IPS-18a (cell line): ENCODE data around the gene CD180.

ENCODE experiments used
- H3K27ac ChIP-seq: one replicate; pipeline ENCODE4 v1.5.1; 2013; ENCODE audit warnings: low read length
- H3K27me3 ChIP-seq: one replicate; pipeline ENCODE4 v1.6.1; 2013; ENCODE audit warnings: mild to moderate bottlenecking, low read length; ENCODE audit not compliant: control insufficient read depth, insufficient read depth
- H3K36me3 ChIP-seq: one replicate; pipeline ENCODE4 v1.6.1; 2013; ENCODE audit warnings: low read depth, low read length; ENCODE audit not compliant: control insufficient read depth
- H3K4me1 ChIP-seq: one replicate; pipeline ENCODE4 v1.6.1; 2013; ENCODE audit warnings: low read depth, low read length; ENCODE audit not compliant: control insufficient read depth
- H3K4me3 ChIP-seq: one replicate; pipeline ENCODE4 v1.5.1; 2013; ENCODE audit warnings: low read length
- H3K9ac ChIP-seq: one replicate; pipeline ENCODE4 v1.6.1; 2013; ENCODE audit warnings: mild to moderate bottlenecking, low read length, moderate library complexity
- H3K9me3 ChIP-seq: one replicate; pipeline ENCODE4 v1.6.1; 2013; ENCODE audit warnings: low read depth, low read length; ENCODE audit not compliant: control insufficient read depth

The CD180 gene

GRCh38 chr5:67165526-67166459, 30.8 kb downstream of the CD180 start:
- Histone ChIP-seq H3K27ac (no peak overlapping the region), H3K9me3 (no peaks in the 10 kb centered on the region), H3K36me3 (no peaks in the 10 kb centered on the region), H3K9ac (peak overlapping the region; percentile 73), H3K27me3 (no peaks in the 10 kb centered on the region), H3K4me1 (peaks cover 16% of the 10 kb centered on the region), H3K4me3 (peak overlapping the region; percentile 34)

DNA sequence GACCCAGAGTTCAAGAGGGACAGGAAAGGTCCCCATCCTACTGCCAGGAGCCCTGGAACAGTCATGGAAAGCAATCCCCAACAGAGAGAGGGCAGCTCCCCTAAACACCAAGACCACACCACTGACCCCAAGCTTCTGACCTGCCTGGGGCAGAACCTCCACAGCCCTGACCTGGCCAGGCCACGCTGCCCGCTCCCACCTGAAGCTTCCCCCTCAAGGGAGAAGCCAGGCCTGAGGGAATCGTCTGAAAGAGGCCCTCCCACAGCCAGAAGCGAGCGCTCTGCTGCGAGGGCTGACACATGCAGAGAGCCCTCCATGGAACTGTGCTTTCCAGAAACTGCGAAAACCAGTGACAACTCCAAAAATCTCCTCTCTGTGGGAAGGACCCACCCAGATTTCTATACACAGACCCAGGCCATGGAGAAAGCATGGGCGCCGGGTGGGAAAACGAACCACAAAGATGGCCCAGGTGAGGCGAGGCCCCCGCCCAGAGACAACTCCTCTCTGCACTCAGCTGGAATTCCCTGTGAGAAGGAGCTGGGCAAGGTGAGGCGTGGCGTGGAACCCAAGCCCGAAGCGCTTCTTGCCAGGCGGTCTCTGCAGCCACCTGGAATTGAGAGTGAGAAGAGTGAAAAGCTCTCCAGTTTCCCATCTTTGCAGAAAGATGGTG, 31.6 kb downstream of the CD180 start:
- Histone ChIP-seq H3K27ac (no peak overlapping the region), H3K27me3 (no peaks in the 10 kb centered on the region), H3K36me3 (no peaks in the 10 kb centered on the region), H3K9me3 (no peaks in the 10 kb centered on the region), H3K4me3 (no peak overlapping the region), H3K9ac (no peak overlapping the region), H3K4me1 (peaks cover 16% of the 10 kb centered on the region)

DNA sequence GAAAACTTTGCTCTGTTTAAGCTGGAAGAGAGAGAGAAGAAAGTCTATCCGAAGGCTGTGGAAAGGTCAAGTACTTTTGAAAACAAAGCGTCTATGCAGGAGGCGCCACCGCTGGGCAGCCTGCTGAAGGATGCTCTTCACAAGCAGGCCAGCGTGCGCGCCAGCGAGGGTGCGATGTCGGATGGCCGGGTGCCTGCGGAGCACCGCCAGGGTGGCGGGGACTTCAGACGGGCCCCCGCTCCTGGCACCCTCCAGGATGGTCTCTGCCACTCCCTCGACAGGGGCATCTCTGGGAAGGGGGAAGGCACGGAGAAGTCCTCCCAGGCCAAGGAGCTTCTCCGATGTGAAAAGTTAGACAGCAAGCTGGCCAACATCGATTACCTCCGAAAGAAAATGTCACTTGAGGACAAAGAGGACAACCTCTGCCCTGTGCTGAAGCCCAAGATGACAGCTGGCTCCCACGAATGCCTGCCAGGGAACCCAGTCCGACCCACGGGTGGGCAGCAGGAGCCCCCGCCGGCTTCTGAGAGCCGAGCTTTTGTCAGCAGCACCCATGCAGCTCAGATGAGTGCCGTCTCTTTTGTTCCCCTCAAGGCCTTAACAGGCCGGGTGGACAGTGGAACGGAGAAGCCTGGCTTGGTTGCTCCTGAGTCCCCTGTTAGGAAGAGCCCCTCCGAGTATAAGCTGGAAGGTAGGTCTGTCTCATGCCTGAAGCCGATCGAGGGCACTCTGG, 32.6 kb downstream of the CD180 start:
- H3K36me3 ChIP-seq = no peaks in the 10 kb centered on the region
- no peak overlapping the region for H3K4me3 ChIP-seq
- no peak overlapping the region for H3K27ac ChIP-seq
- no peaks in the 10 kb centered on the region for H3K9me3 ChIP-seq
- no peaks in the 10 kb centered on the region for H3K27me3 ChIP-seq
- H3K9ac ChIP-seq = no peak overlapping the region
- H3K4me1 ChIP-seq = peaks cover 16% of the 10 kb centered on the region

- H3K4me3 ChIP-seq = no peak overlapping the region
- no peaks in the 10 kb centered on the region for H3K9me3 ChIP-seq
- no peak overlapping the region for H3K27ac ChIP-seq
- H3K27me3 ChIP-seq = no peaks in the 10 kb centered on the region
- H3K36me3 ChIP-seq = no peaks in the 10 kb centered on the region
- no peak overlapping the region for H3K9ac ChIP-seq
- peaks cover 16% of the 10 kb centered on the region for H3K4me1 ChIP-seq
These were observed 33.3 kb downstream of the CD180 start for GRCh38 chr5:67163231-67163756.

DNA sequence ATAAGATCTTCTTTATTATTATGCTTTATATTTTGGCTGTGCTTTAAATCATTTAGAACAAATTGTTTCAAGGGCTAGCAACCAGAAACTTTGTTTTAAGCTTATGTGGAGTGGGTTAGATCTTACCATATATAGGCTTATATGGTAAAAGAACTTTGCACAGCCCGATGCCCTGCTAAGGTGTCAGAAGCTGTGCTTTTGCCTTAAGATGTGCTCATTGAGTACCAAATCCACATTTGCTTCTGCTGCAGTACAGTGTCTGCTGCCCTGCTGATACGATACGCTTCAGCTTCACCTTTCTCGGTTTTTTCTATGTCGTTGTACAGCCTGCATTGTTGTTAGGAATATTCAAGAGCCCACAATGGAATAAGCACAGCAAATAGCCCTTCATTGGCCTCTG, 34.8 kb downstream of the CD180 start:
- no peaks in the 10 kb centered on the region for H3K27me3 ChIP-seq
- no peaks in the 10 kb centered on the region for H3K9me3 ChIP-seq
- H3K4me1 ChIP-seq = peaks cover 14% of the 10 kb centered on the region
- no peaks in the 10 kb centered on the region for H3K36me3 ChIP-seq
- no peak overlapping the region for H3K9ac ChIP-seq
- no peak overlapping the region for H3K4me3 ChIP-seq
- H3K27ac ChIP-seq = no peak overlapping the region

- H3K27ac ChIP-seq = no peak overlapping the region
- no peaks in the 10 kb centered on the region for H3K36me3 ChIP-seq
- no peaks in the 10 kb centered on the region for H3K9me3 ChIP-seq
- H3K9ac ChIP-seq = no peak overlapping the region
- no peaks in the 10 kb centered on the region for H3K27me3 ChIP-seq
- H3K4me3 ChIP-seq = no peak overlapping the region
- H3K4me1 ChIP-seq = peaks cover 9% of the 10 kb centered on the region
These were observed 35.6 kb downstream of the CD180 start for GRCh38 chr5:67160985-67161384.

DNA sequence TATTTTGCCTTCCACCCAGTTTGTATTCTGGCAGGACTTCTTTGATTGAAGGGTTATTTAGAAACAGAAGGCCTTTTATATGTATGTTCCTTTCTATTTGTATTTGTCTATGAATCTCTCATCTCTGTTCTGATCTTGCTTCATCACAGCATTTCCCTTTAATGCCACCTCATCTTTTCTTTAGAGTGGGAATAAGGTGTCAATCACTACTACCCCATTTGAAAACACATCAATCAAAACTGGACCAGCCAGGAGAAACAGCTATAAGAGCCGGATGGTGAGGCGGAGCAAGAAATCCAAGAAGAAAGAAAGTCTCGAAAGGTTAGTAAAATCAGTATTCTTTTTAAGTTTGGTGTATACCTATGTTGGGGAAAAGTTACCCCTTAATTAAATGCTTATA, 36.3 kb downstream of the CD180 start:
- Histone ChIP-seq H3K4me1 (peaks cover 3% of the 10 kb centered on the region), H3K27ac (no peak overlapping the region), H3K36me3 (no peaks in the 10 kb centered on the region), H3K4me3 (no peak overlapping the region), H3K9me3 (no peaks in the 10 kb centered on the region), H3K9ac (no peak overlapping the region), H3K27me3 (no peaks in the 10 kb centered on the region)

- H3K36me3 ChIP-seq = no peaks in the 10 kb centered on the region
- no peaks in the 10 kb centered on the region for H3K9me3 ChIP-seq
- H3K9ac ChIP-seq = no peak overlapping the region
- peaks cover 3% of the 10 kb centered on the region for H3K4me1 ChIP-seq
- H3K4me3 ChIP-seq = no peak overlapping the region
- no peak overlapping the region for H3K27ac ChIP-seq
- H3K27me3 ChIP-seq = no peaks in the 10 kb centered on the region
These were observed 39.5 kb downstream of the CD180 start for GRCh38 chr5:67156976-67157583.

DNA sequence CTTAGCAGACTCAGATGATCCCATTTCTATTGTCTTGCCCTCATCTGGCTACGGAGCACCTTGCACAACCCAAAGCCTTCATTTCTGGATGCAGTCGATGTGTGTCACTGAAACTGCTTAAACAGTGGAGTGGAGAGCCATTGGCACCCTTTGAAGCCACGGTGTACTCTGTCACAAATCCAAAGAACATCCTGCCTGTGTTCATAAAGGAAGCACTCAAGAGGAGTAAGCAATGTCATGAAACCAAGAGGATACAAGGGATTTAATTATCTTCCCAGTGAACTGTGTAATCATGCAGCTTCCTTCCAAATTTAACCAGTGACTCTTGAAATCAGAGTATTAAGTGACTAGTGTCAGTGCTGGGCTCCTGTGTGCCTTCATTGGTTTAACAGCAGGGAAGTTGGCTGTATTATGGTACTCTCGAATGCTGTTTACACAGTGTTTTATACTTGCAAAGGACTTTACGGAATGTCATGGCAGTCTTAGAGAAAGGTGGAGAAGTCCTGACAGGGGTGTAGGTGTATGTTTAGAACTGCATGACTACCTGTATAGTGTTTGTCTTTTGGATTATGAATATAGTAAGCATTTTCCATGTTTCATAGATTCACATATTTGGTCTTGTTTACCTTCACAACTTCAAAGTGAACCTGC, 41.9 kb downstream of the CD180 start:
- no peak overlapping the region for H3K27ac ChIP-seq
- H3K4me1 ChIP-seq = no peaks in the 10 kb centered on the region
- H3K36me3 ChIP-seq = no peaks in the 10 kb centered on the region
- H3K9me3 ChIP-seq = no peaks in the 10 kb centered on the region
- H3K4me3 ChIP-seq = no peak overlapping the region
- no peak overlapping the region for H3K9ac ChIP-seq
- no peaks in the 10 kb centered on the region for H3K27me3 ChIP-seq

- no peak overlapping the region for H3K9ac ChIP-seq
- no peaks in the 10 kb centered on the region for H3K9me3 ChIP-seq
- H3K4me3 ChIP-seq = no peak overlapping the region
- H3K27me3 ChIP-seq = no peaks in the 10 kb centered on the region
- no peaks in the 10 kb centered on the region for H3K36me3 ChIP-seq
- H3K4me1 ChIP-seq = no peaks in the 10 kb centered on the region
- no peak overlapping the region for H3K27ac ChIP-seq
These were observed 43.3 kb downstream of the CD180 start for GRCh38 chr5:67153292-67153691.
